A549 (cell line): Measurements from ENCODE around the gene SERHL2. TPM values are rescaled to one million over a fixed set of nuclear protein-coding genes. Genes with fewer than 3 reads are reported as not detected.
A peak's percentile ranks its signal among the peaks of the same experiment; 100 is the strongest.
"Not testable (repeated sequence)": the region's sequence is repeated elsewhere in the genome, so short reads cannot be mapped to it uniquely, and the experiment has no call there.

Experiments
- ATAC-seq, 2 experiments: fragments of 200-7000 bp in 1 of 2; fragments of >200 bp in 1 of 2; cut with Nextera tagmentation in 1 of 2; cut with Tn5 transposase in 1 of 2; 3 replicates each; pipeline versions ENCODE4 v1.8.0 to v1.9.1; 2018 to 2020; ENCODE audit warnings: mild to moderate bottlenecking in 1 of 2, moderate library complexity in 1 of 2
- CTCF ChIA-PET: fragments of 300-600 bp; sonication (Branson Sonifier 250); formaldehyde crosslinking; extraction: SDS; loops from one replicate; lab custom pipeline; 2021; ENCODE audit warnings: antibody characterized with exemption, inconsistent platforms; lab: Yijun Ruan, JAX
- POLR2A ChIA-PET: fragments of 350-600 bp; formaldehyde crosslinking; extraction: SDS; loops from one replicate; lab custom pipeline; 2021; ENCODE audit warnings: antibody characterized with exemption, inconsistent platforms; lab: Yijun Ruan, JAX
- DNase-seq, 2 experiments: peaks; one replicate each; pipeline versions ENCODE4 v3.0.0 to v3.0.0-alpha.2; 2011 to 2016; ENCODE audit warnings: low read depth in 1 of 2, low spot score in 1 of 2
- FAIRE-seq: peaks from 2 replicates; lab custom pipeline; 2011; peaks lifted over from hg19 to GRCh38; lab: Jason Lieb, UNC
- H3K27ac ChIP-seq, 2 experiments: fragments of >200 bp; sonication (Bioruptor Twin); formaldehyde crosslinking; 3 replicates each; pipeline ENCODE4 v1.5.1; 2016 to 2017
- H3K4me1 ChIP-seq: fragments of >200 bp; sonication (Bioruptor Twin); formaldehyde crosslinking; 3 replicates; pipeline ENCODE4 v1.6.1; 2016
- H3K4me2 ChIP-seq: fragments of >200 bp; sonication (Bioruptor Twin); formaldehyde crosslinking; 3 replicates; pipeline ENCODE4 v1.6.1; 2016
- H3K4me3 ChIP-seq: fragments of >200 bp; sonication (Bioruptor Twin); formaldehyde crosslinking; 3 replicates; pipeline ENCODE4 v1.5.1; 2016
- H3K9me3 ChIP-seq: fragments of >200 bp; sonication (Bioruptor Twin); formaldehyde crosslinking; 3 replicates; pipeline ENCODE4 v1.6.1; 2016
- CBX8 ChIP-seq: fragments of 200-600 bp; sonication (generic); IDR thresholded peaks from 2 replicates; pipeline ENCODE4 v1.6.1; 2016
- CHD2 ChIP-seq: fragments of 150-350 bp; IDR thresholded peaks from 2 replicates; pipeline ENCODE4 v1.6.1; 2014; ENCODE audit warnings: low read length; ENCODE audit not compliant: partially characterized antibody
- EHF ChIP-seq: fragments of 250-450 bp; sonication (Bioruptor Pico); IDR thresholded peaks from 2 replicates; pipeline ENCODE4 v1.5.0; 2020; ENCODE audit warnings: mild to moderate bottlenecking
- FOSB ChIP-seq: fragments of 250-450 bp; sonication (Bioruptor Pico); IDR thresholded peaks from 2 replicates; pipeline ENCODE4 v1.5.0; 2020; ENCODE audit warnings: mild to moderate bottlenecking, moderate library complexity
- FOXS1 ChIP-seq: fragments of 250-450 bp; sonication (Bioruptor Pico); IDR thresholded peaks from 2 replicates; pipeline ENCODE4 v1.5.0; 2020; ENCODE audit warnings: mild to moderate bottlenecking, moderate library complexity
- HDAC2 ChIP-seq: fragments of 200-600 bp; sonication (generic); IDR thresholded peaks from 2 replicates; pipeline ENCODE4 v1.6.1; 2016
- HEYL ChIP-seq: fragments of 250-450 bp; sonication (Bioruptor Pico); IDR thresholded peaks from 2 replicates; pipeline ENCODE4 v1.8.0; 2021; ENCODE audit warnings: mild to moderate bottlenecking, moderate library complexity
- JUN ChIP-seq, 2 experiments: fragments of >200 bp; sonication (Bioruptor Twin); formaldehyde crosslinking; IDR thresholded peaks; 2 replicates in 1 of 2; 3 replicates in 1 of 2; pipeline ENCODE4 v1.6.1; 2016 to 2017
- KDM5A ChIP-seq: fragments of 200-600 bp; sonication (generic); IDR thresholded peaks from 2 replicates; pipeline ENCODE4 v1.6.1; 2016; ENCODE audit warnings: antibody characterized with exemption, mild to moderate bottlenecking
- MAX ChIP-seq: IDR thresholded peaks from 2 replicates; pipeline ENCODE4 v1.6.1; 2012
- PHF8 ChIP-seq: fragments of 200-600 bp; sonication (generic); IDR thresholded peaks from 2 replicates; pipeline ENCODE4 v1.6.1; 2016; ENCODE audit warnings: low read depth, mild to moderate bottlenecking, antibody characterized with exemption, moderate library complexity, borderline replicate concordance
- POLR2A ChIP-seq: IDR thresholded peaks from 2 replicates; pipeline ENCODE4 v1.6.1; 2012; ENCODE audit warnings: mild to moderate bottlenecking, low read length
- POLR2AphosphoS2 ChIP-seq: conservative IDR thresholded peaks from 2 replicates; pipeline ENCODE4 v1.6.1; 2012; ENCODE audit warnings: low read length, improper control_type of control experiment, inconsistent platforms
- RAD21 ChIP-seq, 2 experiments: fragments of >200 bp in 1 of 2; sonication (Bioruptor Twin) in 1 of 2; formaldehyde crosslinking in 1 of 2; IDR thresholded peaks in 1 of 2; conservative IDR thresholded peaks in 1 of 2; 2 replicates in 1 of 2; 3 replicates in 1 of 2; pipeline ENCODE4 v1.6.1; 2012 to 2018; ENCODE audit warnings: inconsistent platforms in 1 of 2
- RARB ChIP-seq: fragments of 250-450 bp; sonication (Bioruptor Pico); IDR thresholded peaks from 2 replicates; pipeline ENCODE4 v1.8.0; 2021; ENCODE audit warnings: mild to moderate bottlenecking, moderate library complexity
- SREBF2 ChIP-seq: fragments of 450-650 bp; IDR thresholded peaks from 2 replicates; pipeline ENCODE4 v1.6.1; 2014; ENCODE audit warnings: mild to moderate bottlenecking, moderate library complexity
- TP53 ChIP-seq: fragments of 250-450 bp; sonication (Bioruptor Pico); IDR thresholded peaks from 2 replicates; pipeline ENCODE4 v1.5.0; 2021; ENCODE audit warnings: mild to moderate bottlenecking, moderate library complexity
- ZSCAN20 ChIP-seq: fragments of 250-450 bp; sonication (Bioruptor Pico); IDR thresholded peaks from 2 replicates; pipeline ENCODE4 v1.8.0; 2022; ENCODE audit warnings: mild to moderate bottlenecking, moderate library complexity
- WGBS: methylation state at CpG from one replicate; pipeline ENCODE4 v1.1.6; 2017; ENCODE audit errors: missing lambda C conversion rate; 5-methylcytosine and 5-hydroxymethylcytosine counted together
- polyA plus RNA-seq, 4 experiments: library from polyadenylated mRNA; depleted of rRNA in 3 of 4; stranded (reverse); fragments of >200 nt; fragmentation: RNase III in 1 of 4; extraction: RNeasy Plus Mini Kit Qiagen cat#74134 plus additional on column Dnase treatment in 1 of 4; gene quantifications; 2 replicates in 3 of 4; 3 replicates in 1 of 4; pipeline ENCODE4 v1.2.3, GENCODE V29; 2011 to 2017
- TF ChIP-seq, protein P1 (sequence below): fragments of 200-600 bp; sonication (generic); IDR thresholded peaks from 2 replicates; pipeline ENCODE4 v1.6.1; 2016; ENCODE audit warnings: antibody characterized with exemption, mild to moderate bottlenecking, moderate library complexity

Gene SERHL2
- polyA plus RNA-seq, 2 of the 4 experiments (the other 2 are of a cell fraction): 0.14 to 0.21 TPM

GRCh38 chr22:42580040-42580439 lies 26.3 kb downstream of the SERHL2 start:
- CTCF ChIA-PET, H3K4me2 ChIP-seq, H3K27ac ChIP-seq, H3K4me1 ChIP-seq, DNase-seq, FAIRE-seq, H3K4me3 ChIP-seq, ATAC-seq, POLR2A ChIA-PET, H3K9me3 ChIP-seq: not testable (repeated sequence)
- 97% methylated on average over 2 of the region's 4 CpGs for WGBS

- ATAC-seq: peak in 1 of 2 experiments; percentile 23; a peak in 3 of 6 replicates
- 5% methylated on average over 8 of the region's 22 CpGs for WGBS
- H3K4me2 ChIP-seq: peak overlapping the region; percentile 54
- peak overlapping the region; percentile 73 for H3K4me3 ChIP-seq
- H3K4me1 ChIP-seq, DNase-seq, CTCF ChIA-PET, POLR2A ChIA-PET, FAIRE-seq, H3K9me3 ChIP-seq: not testable (repeated sequence)
- H3K27ac ChIP-seq: peak overlapping the region; percentile 81 to 97
Measured at GRCh38 chr22:42581194-42581761, 27.5 kb downstream of the SERHL2 start.

- no peaks in the 10 kb centered on the region for H3K4me1 ChIP-seq
- peak; percentile 78 to 91 for ATAC-seq
- peak overlapping the region; percentile 54 for H3K4me2 ChIP-seq
- peak overlapping the region; percentile 81 to 97 for H3K27ac ChIP-seq
- H3K4me3 ChIP-seq: peak overlapping the region; percentile 73
- FAIRE-seq: no peak
- ChIA-PET CTCF (interaction anchor here (0.9 kb wide), 1 partner anchor 452 kb away, joined by 3 read pairs; no protein-coding TSS in a partner anchor), POLR2A (interaction anchor here (0.9 kb wide), 1 partner anchor 8 kb away, joined by 5 read pairs; no protein-coding TSS in a partner anchor)
- peak in 1 of 2 experiments; percentile 54; a peak in 1 of 5 replicates for TF ChIP-seq JUN (IDR thresholded peaks at IDR 0.05)
- TF ChIP-seq KDM5A: peak; percentile 76
- TF ChIP-seq MAX: peak; percentile 57; the same call in 1 of the 2 replicates
- no peak for TF ChIP-seq CBX8
- TF ChIP-seq PHF8: peak; percentile 37; the same call in 1 of the 2 replicates
- peak; percentile 61 for TF ChIP-seq POLR2A
- DNase-seq: peak; percentile 51 to 64
- WGBS: 48% methylated on average over 6 of the region's 64 CpGs
- H3K9me3 ChIP-seq: no peaks in the 10 kb centered on the region
Measured at GRCh38 chr22:42581762-42582716, 28.3 kb downstream of the SERHL2 start.

DNA sequence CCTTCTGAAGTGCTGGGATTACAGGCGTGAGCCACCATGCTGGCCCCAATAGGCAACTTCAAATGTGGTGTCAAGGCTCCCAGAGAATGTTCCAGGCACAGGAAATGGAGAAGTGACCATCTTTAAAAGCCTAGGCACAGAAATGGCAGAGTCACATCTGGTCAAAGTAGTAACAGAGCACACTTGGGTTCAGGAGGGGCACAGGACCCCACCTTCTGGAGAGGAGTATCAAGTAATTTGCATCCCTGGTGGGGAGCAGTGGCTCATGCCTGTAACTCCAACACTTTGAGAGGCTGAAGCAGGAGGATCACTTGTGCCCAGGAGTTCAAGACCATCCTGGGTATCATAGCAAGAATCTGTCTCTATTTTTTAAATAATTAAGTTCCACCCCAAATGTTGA lies 29.2 kb downstream of the SERHL2 start:
- DNase-seq: no peak
- Histone ChIP-seq H3K27ac (no peak overlapping the region), H3K9me3 (no peaks in the 10 kb centered on the region)
- no peak for TF ChIP-seq RARB (CRISPR knock-in tag)
- no peak for TF ChIP-seq CHD2
- no peak for TF ChIP-seq FOSB (CRISPR knock-in tag)
- no peak for TF ChIP-seq POLR2AphosphoS2
- TF ChIP-seq SREBF2: no peak
- no peak for TF ChIP-seq HEYL (CRISPR knock-in tag)
- no peak for TF ChIP-seq HDAC2
- no peak for TF ChIP-seq EHF
- TF ChIP-seq RAD21 (conservative IDR thresholded peaks at IDR 0.05 in 1 of 2, IDR thresholded peaks at IDR 0.05 in 1 of 2): no peak
- TF ChIP-seq POLR2A: no peak
- TF ChIP-seq, protein P1, sequence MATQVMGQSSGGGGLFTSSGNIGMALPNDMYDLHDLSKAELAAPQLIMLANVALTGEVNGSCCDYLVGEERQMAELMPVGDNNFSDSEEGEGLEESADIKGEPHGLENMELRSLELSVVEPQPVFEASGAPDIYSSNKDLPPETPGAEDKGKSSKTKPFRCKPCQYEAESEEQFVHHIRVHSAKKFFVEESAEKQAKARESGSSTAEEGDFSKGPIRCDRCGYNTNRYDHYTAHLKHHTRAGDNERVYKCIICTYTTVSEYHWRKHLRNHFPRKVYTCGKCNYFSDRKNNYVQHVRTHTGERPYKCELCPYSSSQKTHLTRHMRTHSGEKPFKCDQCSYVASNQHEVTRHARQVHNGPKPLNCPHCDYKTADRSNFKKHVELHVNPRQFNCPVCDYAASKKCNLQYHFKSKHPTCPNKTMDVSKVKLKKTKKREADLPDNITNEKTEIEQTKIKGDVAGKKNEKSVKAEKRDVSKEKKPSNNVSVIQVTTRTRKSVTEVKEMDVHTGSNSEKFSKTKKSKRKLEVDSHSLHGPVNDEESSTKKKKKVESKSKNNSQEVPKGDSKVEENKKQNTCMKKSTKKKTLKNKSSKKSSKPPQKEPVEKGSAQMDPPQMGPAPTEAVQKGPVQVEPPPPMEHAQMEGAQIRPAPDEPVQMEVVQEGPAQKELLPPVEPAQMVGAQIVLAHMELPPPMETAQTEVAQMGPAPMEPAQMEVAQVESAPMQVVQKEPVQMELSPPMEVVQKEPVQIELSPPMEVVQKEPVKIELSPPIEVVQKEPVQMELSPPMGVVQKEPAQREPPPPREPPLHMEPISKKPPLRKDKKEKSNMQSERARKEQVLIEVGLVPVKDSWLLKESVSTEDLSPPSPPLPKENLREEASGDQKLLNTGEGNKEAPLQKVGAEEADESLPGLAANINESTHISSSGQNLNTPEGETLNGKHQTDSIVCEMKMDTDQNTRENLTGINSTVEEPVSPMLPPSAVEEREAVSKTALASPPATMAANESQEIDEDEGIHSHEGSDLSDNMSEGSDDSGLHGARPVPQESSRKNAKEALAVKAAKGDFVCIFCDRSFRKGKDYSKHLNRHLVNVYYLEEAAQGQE: no peak
- TF ChIP-seq CBX8: no peak
- TF ChIP-seq FOXS1 (CRISPR knock-in tag): no peak
- TF ChIP-seq TP53 (CRISPR knock-in tag): no peak
- TF ChIP-seq ZSCAN20: no peak
- TF ChIP-seq, all 56 proteins: peak for 0
- ChIA-PET CTCF (interaction anchor here (0.6 kb wide), 1 partner anchor 21 kb away, joined by 3 read pairs; no protein-coding TSS in a partner anchor), POLR2A (interaction anchor here (0.6 kb wide), 1 partner anchor 51 kb away, joined by 4 read pairs; no protein-coding TSS in a partner anchor)
- no peak for FAIRE-seq
- H3K4me3 ChIP-seq: no peak overlapping the region
- no peak overlapping the region for H3K4me2 ChIP-seq
- ATAC-seq: no peak
- H3K4me1 ChIP-seq: no peaks in the 10 kb centered on the region
- WGBS: 100% methylated on average over 1 of the region's 1 CpG
